ENCODE measurements around the gene TMSB4X. TPM values are rescaled to one million over a fixed set of nuclear protein-coding genes. Genes with fewer than 3 reads are reported as not detected.

Gene TMSB4X
- total and polyA plus RNA-seq, 2 of the 4 experiments (the other 2 are of a cell fraction): 4,648 to 11,116 TPM

DNA sequence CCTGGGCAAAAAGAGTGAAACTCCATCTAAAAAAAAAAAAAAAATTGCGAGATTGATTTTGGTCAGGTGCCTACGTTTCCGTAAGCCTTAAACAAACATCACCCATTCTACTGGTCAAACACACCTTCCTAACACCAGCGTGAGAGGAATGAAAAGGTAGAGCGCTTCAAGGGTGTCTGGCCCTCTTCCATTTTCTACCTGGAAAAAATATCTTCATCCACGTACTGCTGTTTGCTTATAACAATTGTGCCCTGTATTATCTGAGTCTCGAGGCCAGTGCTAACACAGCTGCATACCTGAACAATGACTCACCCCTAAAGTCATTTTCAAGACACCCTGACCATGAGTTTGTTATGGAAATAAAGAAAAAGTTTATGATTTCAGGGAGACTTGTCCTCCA, 13.9 kb downstream of the TMSB4X start:
- no peak overlapping the region for H3K23ac ChIP-seq (ENCODE audit: low read depth, low read length)
- no peaks in the 10 kb centered on the region for H3K27me3 ChIP-seq (ENCODE audit: control insufficient read depth, insufficient read depth, low read length)
- H3K4ac ChIP-seq (ENCODE audit: low read depth, low read length): no peak overlapping the region
- no peak overlapping the region for H2AFZ ChIP-seq (replicated peaks; ENCODE audit: low read length, poor library complexity)
- no peak overlapping the region for H3K18ac ChIP-seq (ENCODE audit: low read depth, low read length)
- dilution Hi-C loops (cut with HindIII; ENCODE audit: low sequenced_read_pairs, unreplicated experiment): no loop called here
- BruUV-seq (replicated peaks): no TSS peak
- no peak overlapping the region for H2AK9ac ChIP-seq (replicated peaks; ENCODE audit: low read depth, low read length, poor library complexity)
- peak; percentile 42 for ATAC-seq (ENCODE audit: low read depth)
- H4K91ac ChIP-seq (ENCODE audit: insufficient read depth, low read depth, low read length): peak overlapping the region; percentile 25; the same call in 1 of the 2 replicates
- 0 out of 2 replicates have a peak overlapping the region, but pooled peaks have one; percentile 52 for H2BK120ac ChIP-seq (ENCODE audit: low read depth, low read length)
- no peak overlapping the region for H2BK15ac ChIP-seq (ENCODE audit: low read depth, low read length)
- no peak overlapping the region for H3K27ac ChIP-seq (ENCODE audit: insufficient read depth, low read length)
- CTCF ChIA-PET: no interaction called here
- H4K8ac ChIP-seq (ENCODE audit: low read depth in 2 of 2, low read length in 2 of 2): 0 out of 4 replicates have a peak overlapping the region, but pooled peaks of 1 of the 2 experiments have one; percentile 46
- intact Hi-C loops (cut with micrococcal nuclease): no loop called here
- no peak overlapping the region for H3K4me2 ChIP-seq (ENCODE audit: low read depth, low read length)
- H2BK20ac ChIP-seq (ENCODE audit: low read depth, low read length): no peak overlapping the region
- no peak overlapping the region for H3K14ac ChIP-seq (replicated peaks; ENCODE audit: low read depth, low read length)
- peaks cover 7% of the 10 kb centered on the region; the same call in 1 of the 2 replicates for H3K9me1 ChIP-seq (ENCODE audit: insufficient read depth, low read length)
- no CpG with 5 or more reads among the region's 7 CpGs for WGBS, 2 experiments (ENCODE audit: extremely low coverage in 2 of 2, insufficient read length in 1 of 2)
- no peaks in the 10 kb centered on the region for H3K9me3 ChIP-seq (ENCODE audit: control insufficient read depth, insufficient read depth, low read length)
- no peak overlapping the region for H3K56ac ChIP-seq (ENCODE audit: extremely low read depth, insufficient read depth, low read length)
- peak; percentile 63; the same call in 1 of the 2 replicates for TF ChIP-seq FOS (IDR thresholded peaks at IDR 0.05; ENCODE audit: low read depth, low read length)
- no peak for TF ChIP-seq CHD1 (IDR thresholded peaks at IDR 0.05; ENCODE audit: low read depth, low read length)
- TF ChIP-seq, protein P1, sequence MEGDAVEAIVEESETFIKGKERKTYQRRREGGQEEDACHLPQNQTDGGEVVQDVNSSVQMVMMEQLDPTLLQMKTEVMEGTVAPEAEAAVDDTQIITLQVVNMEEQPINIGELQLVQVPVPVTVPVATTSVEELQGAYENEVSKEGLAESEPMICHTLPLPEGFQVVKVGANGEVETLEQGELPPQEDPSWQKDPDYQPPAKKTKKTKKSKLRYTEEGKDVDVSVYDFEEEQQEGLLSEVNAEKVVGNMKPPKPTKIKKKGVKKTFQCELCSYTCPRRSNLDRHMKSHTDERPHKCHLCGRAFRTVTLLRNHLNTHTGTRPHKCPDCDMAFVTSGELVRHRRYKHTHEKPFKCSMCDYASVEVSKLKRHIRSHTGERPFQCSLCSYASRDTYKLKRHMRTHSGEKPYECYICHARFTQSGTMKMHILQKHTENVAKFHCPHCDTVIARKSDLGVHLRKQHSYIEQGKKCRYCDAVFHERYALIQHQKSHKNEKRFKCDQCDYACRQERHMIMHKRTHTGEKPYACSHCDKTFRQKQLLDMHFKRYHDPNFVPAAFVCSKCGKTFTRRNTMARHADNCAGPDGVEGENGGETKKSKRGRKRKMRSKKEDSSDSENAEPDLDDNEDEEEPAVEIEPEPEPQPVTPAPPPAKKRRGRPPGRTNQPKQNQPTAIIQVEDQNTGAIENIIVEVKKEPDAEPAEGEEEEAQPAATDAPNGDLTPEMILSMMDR (conservative IDR thresholded peaks at IDR 0.05; ENCODE audit: low read depth, low read length): no peak
- H4K5ac ChIP-seq (ENCODE audit: low read depth, low read length): no peak overlapping the region
- DNase-seq: peak; percentile 74
- H3K9ac ChIP-seq (ENCODE audit: low read depth, low read length): no peak overlapping the region
- H3K4me1 ChIP-seq (ENCODE audit: control insufficient read depth, insufficient read depth, low read length): no peaks in the 10 kb centered on the region; the same call in 1 of the 2 replicates
- H2BK5ac ChIP-seq (ENCODE audit: low read depth, low read length, poor library complexity, severe bottlenecking): no peak overlapping the region
- POLR2A ChIA-PET (ENCODE audit: unreplicated experiment): no interaction called here
- H3K79me1 ChIP-seq (ENCODE audit: low read depth in 1 of 2, low read length in 2 of 2): no peaks in the 10 kb centered on the region
- H4K20me1 ChIP-seq (ENCODE audit: insufficient read depth, low read length): no peaks in the 10 kb centered on the region
- in situ Hi-C loops (cut with MboI; ENCODE audit: low sequenced_read_pairs): loop anchor here (10.0 kb wide), 1 partner anchor 386 kb away; no protein-coding TSS in a partner anchor
- H3K4me3 ChIP-seq (ENCODE audit: insufficient read depth, low read depth, low read length): no peak overlapping the region
- H3K36me3 ChIP-seq (ENCODE audit: control insufficient read depth, insufficient read depth, low read length): no peaks in the 10 kb centered on the region
- H2AK5ac ChIP-seq (ENCODE audit: low read depth, low read length): no peak overlapping the region
